GM23338 (cell line): ENCODE results near the gene RAB30. TPM values are rescaled to one million over a fixed set of nuclear protein-coding genes. Genes with fewer than 3 reads are reported as not detected.
A peak's percentile ranks its signal among the peaks of the same experiment; 100 is the strongest.

Experiments
- ATAC-seq: fragments of 200-7000 bp; cut with Tn5 transposase; 3 replicates; pipeline ENCODE4 v1.9.1; 2020
- DNase-seq: peaks from one replicate; pipeline ENCODE4 v3.0.0-alpha.2; 2015; ENCODE audit warnings: low spot score
- H2AFZ ChIP-seq: fragments of 200-600 bp; sonication (generic); 2 replicates; pipeline ENCODE4 v1.8.0; 2016; ENCODE audit warnings: antibody characterized with exemption, mild to moderate bottlenecking, moderate library complexity
- H3F3A ChIP-seq: fragments of 200-600 bp; sonication (generic); replicated peaks from 2 replicates; pipeline ENCODE4 v1.8.0; 2017; ENCODE audit warnings: antibody characterized with exemption, mixed run types, low read depth
- H3K27ac ChIP-seq: fragments of 200-600 bp; sonication (generic); 2 replicates; pipeline ENCODE4 v1.6.1; 2016; ENCODE audit warnings: low read depth
- H3K27me3 ChIP-seq: fragments of 200-600 bp; sonication (generic); 2 replicates; pipeline ENCODE4 v1.8.0; 2016; ENCODE audit warnings: mild to moderate bottlenecking, mixed run types, moderate library complexity; ENCODE audit not compliant: insufficient read depth
- H3K36me3 ChIP-seq: fragments of 200-600 bp; sonication (generic); 2 replicates; pipeline ENCODE4 v1.8.0; 2016; ENCODE audit warnings: mild to moderate bottlenecking; ENCODE audit not compliant: insufficient read depth
- H3K4me1 ChIP-seq: fragments of 200-600 bp; sonication (generic); 2 replicates; pipeline ENCODE4 v1.8.0; 2016; ENCODE audit warnings: mild to moderate bottlenecking, moderate library complexity; ENCODE audit not compliant: insufficient read depth
- H3K4me2 ChIP-seq: fragments of 200-600 bp; sonication (generic); 2 replicates; pipeline ENCODE4 v1.7.1; 2017; ENCODE audit warnings: mixed run types
- H3K4me3 ChIP-seq: fragments of 200-600 bp; sonication (generic); 2 replicates; pipeline ENCODE4 v1.6.1; 2016; ENCODE audit warnings: mixed run types
- H3K79me2 ChIP-seq: fragments of 200-600 bp; sonication (generic); replicated peaks from 2 replicates; pipeline ENCODE4 v1.8.0; 2017; ENCODE audit warnings: mild to moderate bottlenecking; ENCODE audit not compliant: insufficient read depth
- H3K9me2 ChIP-seq: fragments of 200-600 bp; sonication (generic); 2 replicates; pipeline ENCODE4 v1.8.0; 2017; ENCODE audit not compliant: insufficient read depth
- H4K20me1 ChIP-seq: fragments of 200-600 bp; sonication (generic); replicated peaks from 2 replicates; pipeline ENCODE4 v1.8.0; 2017; ENCODE audit warnings: mild to moderate bottlenecking; ENCODE audit not compliant: insufficient read depth
- H3K27ac Mint-ChIP-seq: 2 replicates; pipeline ENCODE4 v1.8.0; 2020; ENCODE audit warnings: inconsistent platforms, mild to moderate bottlenecking, moderate library complexity, mixed read lengths
- H3K27me3 Mint-ChIP-seq: 3 replicates; pipeline ENCODE4 v1.8.0; 2022; ENCODE audit warnings: low read depth, mild to moderate bottlenecking, moderate library complexity, mixed read lengths, inconsistent platforms; ENCODE audit not compliant: insufficient read depth, poor library complexity
- H3K36me3 Mint-ChIP-seq: 3 replicates; pipeline ENCODE4 v1.8.0; 2021; ENCODE audit warnings: low read depth, mild to moderate bottlenecking, inconsistent platforms, moderate library complexity, mixed read lengths
- H3K4me1 Mint-ChIP-seq: 3 replicates; pipeline ENCODE4 v1.8.0; 2020; ENCODE audit warnings: mild to moderate bottlenecking, inconsistent platforms, mixed read lengths
- H3K4me3 Mint-ChIP-seq: 3 replicates; pipeline ENCODE4 v1.8.0; 2021; ENCODE audit warnings: moderate library complexity, mild to moderate bottlenecking, inconsistent platforms, mixed read lengths
- H3K9me3 Mint-ChIP-seq: 3 replicates; pipeline ENCODE4 v1.8.0; 2020; ENCODE audit warnings: moderate library complexity, mild to moderate bottlenecking, inconsistent platforms, mixed read lengths
- CREB1 ChIP-seq: fragments of 250-450 bp; sonication (Bioruptor Pico); IDR thresholded peaks from 2 replicates; pipeline ENCODE4 v1.5.0; 2020; ENCODE audit warnings: low read depth, mild to moderate bottlenecking, moderate library complexity
- EZH2 ChIP-seq: fragments of 200-600 bp; sonication (generic); IDR thresholded peaks from one replicate; pipeline ENCODE4 v1.8.0; 2017; ENCODE audit warnings: antibody characterized with exemption, mild to moderate bottlenecking, low read depth; ENCODE audit not compliant: unreplicated experiment
- JUNB ChIP-seq: IDR thresholded peaks from one replicate; pipeline ENCODE4 v1.6.1; 2016; ENCODE audit warnings: antibody characterized with exemption; ENCODE audit not compliant: unreplicated experiment
- NANOG ChIP-seq: IDR thresholded peaks from 2 replicates; pipeline ENCODE4 v1.6.1; 2016; ENCODE audit warnings: antibody characterized with exemption, borderline replicate concordance
- STAT1 ChIP-seq: IDR thresholded peaks from one replicate; pipeline ENCODE4 v1.6.1; 2016; ENCODE audit warnings: antibody characterized with exemption; ENCODE audit not compliant: unreplicated experiment
- ZNF114 ChIP-seq: fragments of 250-450 bp; sonication (Bioruptor Pico); IDR thresholded peaks from 2 replicates; pipeline ENCODE4 v1.5.0; 2020; ENCODE audit warnings: mild to moderate bottlenecking, moderate library complexity
- ZNF331 ChIP-seq: fragments of 250-450 bp; sonication (Bioruptor Pico); IDR thresholded peaks from 2 replicates; pipeline ENCODE4 v1.5.0; 2020; ENCODE audit warnings: low read depth, mild to moderate bottlenecking, moderate library complexity
- ZNF462 ChIP-seq: fragments of 250-450 bp; sonication (Bioruptor Pico); IDR thresholded peaks from 2 replicates; pipeline ENCODE4 v1.5.0; 2020; ENCODE audit warnings: mild to moderate bottlenecking, moderate library complexity
- polyA plus RNA-seq: library from polyadenylated mRNA; unstranded; fragments of >200 nt; fragmentation: Nextera tagmentation; extraction: Ambion mirVana; gene quantifications from 2 replicates; pipeline ENCODE4 v1.2.1, GENCODE V29; 2016
- total RNA-seq: library from RNA; depleted of rRNA; stranded (reverse); fragments of >200 nt; shearing (Covaris generic); gene quantifications from 2 replicates; pipeline ENCODE4 v1.2.3, GENCODE V29; 2014
- TF ChIP-seq, protein P1 (sequence below), 2 experiments: fragments of 200-600 bp in 1 of 2; sonication (generic) in 1 of 2; conservative IDR thresholded peaks; 2 replicates each; pipeline versions ENCODE4 v1.5.1 to v1.6.1; 2016 to 2017; ENCODE audit warnings: antibody characterized with exemption in 2 of 2, low read depth in 2 of 2, mild to moderate bottlenecking in 2 of 2, moderate library complexity in 1 of 2

Gene RAB30
- total and polyA plus RNA-seq, 2 experiments from 2014 or later = 3.3 to 6.6 TPM

DNA sequence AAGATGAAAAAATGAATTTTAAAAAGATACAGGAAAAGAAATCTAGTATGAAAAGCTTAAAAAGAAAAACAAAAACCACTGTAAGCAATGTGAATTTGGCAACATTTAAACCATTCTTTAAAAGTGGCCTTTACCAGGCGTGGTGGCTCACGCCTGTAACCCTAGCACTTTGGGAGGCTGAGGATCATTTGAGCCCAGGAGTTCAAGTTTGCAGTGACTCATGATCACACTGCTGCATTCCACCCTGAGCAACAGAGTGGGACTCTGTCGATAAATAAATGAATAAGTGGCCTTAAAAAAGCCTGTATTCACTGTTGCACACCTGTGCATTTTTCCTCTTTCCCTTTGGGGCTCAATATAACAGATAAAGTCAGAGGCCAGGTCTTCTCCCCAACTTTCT, 69.2 kb downstream of the RAB30 start:
- Histone ChIP-seq H3K9me2 (no peaks in the 10 kb centered on the region), H3K4me1 (no peaks in the 10 kb centered on the region; the same call in 1 of the 2 replicates), H2AFZ (no peak overlapping the region), H3K4me2 (no peak overlapping the region), H3K36me3 (no peaks in the 10 kb centered on the region), H3K4me3 (no peak overlapping the region), H3K27me3 (no peaks in the 10 kb centered on the region), H3K27ac (no peak overlapping the region), H3K79me2 (no peaks in the 10 kb centered on the region), H4K20me1 (no peaks in the 10 kb centered on the region; the same call in none of the 2 replicates), H3F3A (no peaks in the 10 kb centered on the region)
- H3K36me3 Mint-ChIP-seq = no peaks in the 10 kb centered on the region
- peaks cover 9% of the 10 kb centered on the region for H3K4me1 Mint-ChIP-seq
- H3K27me3 Mint-ChIP-seq = peaks cover 2% of the 10 kb centered on the region
- DNase-seq (no peak), ATAC-seq (no peak)
- no peak overlapping the region for H3K4me3 Mint-ChIP-seq
- TF ChIP-seq ZNF462 (CRISPR knock-in tag) (no peak), NANOG (no peak), STAT1 (no peak), ZNF331 (CRISPR knock-in tag) (no peak), JUNB (no peak), EZH2 (no peak), CREB1 (CRISPR knock-in tag) (no peak)
- peak overlapping the region; percentile 2; the same call in 1 of the 2 replicates for H3K27ac Mint-ChIP-seq
- H3K9me3 Mint-ChIP-seq = no peaks in the 10 kb centered on the region

- ATAC-seq (peak; percentile 36; the same call in 2 of the 3 replicates), DNase-seq (peak; percentile 17)
- Histone ChIP-seq H3K4me2 (no peak overlapping the region), H3K36me3 (no peaks in the 10 kb centered on the region), H3K9me2 (no peaks in the 10 kb centered on the region), H3K4me1 (no peaks in the 10 kb centered on the region; the same call in 1 of the 2 replicates), H3F3A (no peaks in the 10 kb centered on the region), H3K27ac (no peak overlapping the region), H3K27me3 (no peaks in the 10 kb centered on the region), H2AFZ (no peak overlapping the region), H3K79me2 (no peaks in the 10 kb centered on the region), H3K4me3 (no peak overlapping the region), H4K20me1 (no peaks in the 10 kb centered on the region; the same call in none of the 2 replicates)
- H3K4me1 Mint-ChIP-seq = peaks cover 9% of the 10 kb centered on the region
- no peaks in the 10 kb centered on the region for H3K36me3 Mint-ChIP-seq
- H3K4me3 Mint-ChIP-seq = no peak overlapping the region
- H3K27me3 Mint-ChIP-seq = peaks cover 2% of the 10 kb centered on the region
- no peaks in the 10 kb centered on the region for H3K9me3 Mint-ChIP-seq
- H3K27ac Mint-ChIP-seq = peak overlapping the region; percentile 2; the same call in 1 of the 2 replicates
- TF ChIP-seq ZNF114 (CRISPR knock-in tag) (no peak), JUNB (no peak), NANOG (no peak), STAT1 (no peak), ZNF331 (CRISPR knock-in tag) (no peak)
- TF ChIP-seq, protein P1, sequence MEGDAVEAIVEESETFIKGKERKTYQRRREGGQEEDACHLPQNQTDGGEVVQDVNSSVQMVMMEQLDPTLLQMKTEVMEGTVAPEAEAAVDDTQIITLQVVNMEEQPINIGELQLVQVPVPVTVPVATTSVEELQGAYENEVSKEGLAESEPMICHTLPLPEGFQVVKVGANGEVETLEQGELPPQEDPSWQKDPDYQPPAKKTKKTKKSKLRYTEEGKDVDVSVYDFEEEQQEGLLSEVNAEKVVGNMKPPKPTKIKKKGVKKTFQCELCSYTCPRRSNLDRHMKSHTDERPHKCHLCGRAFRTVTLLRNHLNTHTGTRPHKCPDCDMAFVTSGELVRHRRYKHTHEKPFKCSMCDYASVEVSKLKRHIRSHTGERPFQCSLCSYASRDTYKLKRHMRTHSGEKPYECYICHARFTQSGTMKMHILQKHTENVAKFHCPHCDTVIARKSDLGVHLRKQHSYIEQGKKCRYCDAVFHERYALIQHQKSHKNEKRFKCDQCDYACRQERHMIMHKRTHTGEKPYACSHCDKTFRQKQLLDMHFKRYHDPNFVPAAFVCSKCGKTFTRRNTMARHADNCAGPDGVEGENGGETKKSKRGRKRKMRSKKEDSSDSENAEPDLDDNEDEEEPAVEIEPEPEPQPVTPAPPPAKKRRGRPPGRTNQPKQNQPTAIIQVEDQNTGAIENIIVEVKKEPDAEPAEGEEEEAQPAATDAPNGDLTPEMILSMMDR (conservative IDR thresholded peaks at IDR 0.05; ENCODE audit: low read depth in 2 of 2) = no peak
These were observed 69.6 kb downstream of the RAB30 start for GRCh38 chr11:83002053-83002452.
